Pancreas (tissue), 10 donors: Measurements from ENCODE around the gene AP3S1. TPM values are rescaled to one million over a fixed set of nuclear protein-coding genes. Genes with fewer than 3 reads are reported as not detected.
"Not testable (repeated sequence)": the region's sequence is repeated elsewhere in the genome, so short reads cannot be mapped to it uniquely, and the experiment has no call there.

ENCODE experiments used
- ATAC-seq, 4 donors: fragments of 200-7000 bp; cut with Tn5 transposase; one replicate each; pipeline versions ENCODE4 v1.8.0 to v1.9.1; 2020; ENCODE audit warnings: mild to moderate bottlenecking in 4 of 4, moderate library complexity in 4 of 4
- DNase-seq, 6 donors: peaks; one replicate each; pipeline ENCODE4 v3.0.0-alpha.2; 2020
- FAIRE-seq: peaks from 2 replicates; lab custom pipeline; 2012; peaks lifted over from hg19 to GRCh38; lab: Jason Lieb, UNC
- H3K27ac ChIP-seq, 4 donors: fragments of 200-600 bp; sonication (generic); 1 replicate in 3 of 4; 2 replicates in 1 of 4; pipeline versions ENCODE4 v1.5.0 to v1.8.0; 2020
- H3K27me3 ChIP-seq, 4 donors: fragments of 200-600 bp; one replicate each; pipeline ENCODE4 v1.8.0; 2021
- H3K36me3 ChIP-seq, 3 donors: fragments of 200-600 bp; sonication (generic) in 1 of 3; one replicate each; pipeline versions ENCODE4 v1.5.0 to v1.8.0; 2020 to 2021
- H3K4me1 ChIP-seq, 3 donors: fragments of 200-600 bp; one replicate each; pipeline ENCODE4 v1.8.0; 2021
- H3K4me3 ChIP-seq, 4 donors: fragments of 200-600 bp; sonication (generic) in 2 of 4; one replicate each; pipeline versions ENCODE4 v1.5.0 to v1.8.0; 2020 to 2021
- H3K9me3 ChIP-seq, 4 donors: fragments of 200-600 bp; one replicate each; pipeline ENCODE4 v1.8.0; 2021
- CTCF ChIP-seq, 4 donors: fragments of 200-600 bp; sonication (generic) in 3 of 4; IDR thresholded peaks; one replicate each; pipeline versions ENCODE4 v1.5.0 to v1.8.0; 2021; ENCODE audit warnings: antibody characterized with exemption in 4 of 4
- WGBS, 2 donors: extraction: QIAGEN DNeasy Blood & Tissue Kit; methylation state at CpG; one replicate each; pipeline ENCODE4 v1.1.7; 2013; 5-methylcytosine and 5-hydroxymethylcytosine counted together
- intact Hi-C, 3 donors: fragments of 100-400 bp; cut with DNase I; formaldehyde crosslinking; loops; one replicate each; pipeline versions ENCODE4 v1.11.1 to v1.14.2; 2022
- polyA plus RNA-seq, 2 donors: library from polyadenylated mRNA; stranded (reverse); fragments of 200-250 nt; gene quantifications; one replicate each; pipeline ENCODE4 v1.2.3, GENCODE V29; 2013
- total RNA-seq, 6 donors: library from RNA; stranded (reverse); fragmentation: NEBNext Ultra II Directional in 4 of 6; extraction: Animal tissue kit (Norgen Biotek cat#: 25700) in 4 of 6; gene quantifications; one replicate each; pipeline versions ENCODE4 v1.2.1 to v1.2.4, GENCODE V29; 2021 to 2023
- donor health status: healthy with polysubstance abuse.
- donor health status: DM: no; HTN: no; CAD: no; lungs with moderate emphysema.
- donor health status: DM: no; HTN: no; CAD: no.
- donor health status: control.
- donor health status: control.
- donor health status: Bipolar disorder and iron deficiency.
- donor health status: DM: yes; HTN: yes; CAD: no.
- donor health status: DM: no; HTN: no; CAD: no.
- donor health status: DM: no; HTN: no; CAD: no.
- donor health status: DM: yes; HTN: yes; CAD: no.

The AP3S1 gene
- total and polyA plus RNA-seq, 8 donors, result 26.0 to 58.4 (median 47.9) TPM

GRCh38 chr5:115869256-115869795, 27.6 kb downstream of the AP3S1 start:
- no peak overlapping the region for H3K4me3 ChIP-seq
- 83% methylated on average over 3 of the region's 3 CpGs for WGBS, 2 donors
- H3K27me3 ChIP-seq, result no peaks in the 10 kb centered on the region
- H3K4me1 ChIP-seq, result no peaks in the 10 kb centered on the region
- intact Hi-C loops, result no loop called here
- no peaks in the 10 kb centered on the region for H3K9me3 ChIP-seq
- DNase-seq (no peak), FAIRE-seq (no peak), ATAC-seq (no peak)
- no peak for TF ChIP-seq CTCF (IDR thresholded peaks at IDR 0.05)
- peaks cover 0 to 20% (median 6%) of the 10 kb centered on the region in 3 donors for H3K36me3 ChIP-seq
- H3K27ac ChIP-seq, result no peak overlapping the region

GRCh38 chr5:115872447-115872846, 30.7 kb downstream of the AP3S1 start:
- Histone ChIP-seq H3K36me3 (peaks cover 0 to 20% (median 6%) of the 10 kb centered on the region in 3 donors), H3K27me3 (no peaks in the 10 kb centered on the region), H3K27ac (no peak overlapping the region), H3K4me1 (no peaks in the 10 kb centered on the region), H3K4me3 (no peak overlapping the region), H3K9me3 (no peaks in the 10 kb centered on the region)
- intact Hi-C loops, result no loop called here
- DNase-seq, result no peak
- no peak for ATAC-seq
- FAIRE-seq, result no peak
- WGBS, 2 donors, result 93 to 97% methylated on average over 2 of the region's 2 CpGs
- no peak for TF ChIP-seq CTCF (IDR thresholded peaks at IDR 0.05)

- H3K27me3 ChIP-seq, result no peaks in the 10 kb centered on the region
- ATAC-seq, result peak in 1 of 4 donors; percentile 53
- no peaks in the 10 kb centered on the region for H3K9me3 ChIP-seq
- WGBS, 2 donors, result 89 to 91% methylated on average over 1 of the region's 1 CpG
- no peak for DNase-seq
- H3K27ac ChIP-seq, result no peak overlapping the region
- no peak for TF ChIP-seq CTCF (IDR thresholded peaks at IDR 0.05)
- intact Hi-C loops, result no loop called here
- peaks cover 0 to 20% (median 6%) of the 10 kb centered on the region in 3 donors for H3K36me3 ChIP-seq
- H3K4me1 ChIP-seq, result no peaks in the 10 kb centered on the region
- H3K4me3 ChIP-seq, result no peak overlapping the region
- FAIRE-seq, result no peak
Measured at GRCh38 chr5:115873392-115873791, 31.7 kb downstream of the AP3S1 start.

- no peaks in the 10 kb centered on the region for H3K27me3 ChIP-seq
- 86 to 89% methylated on average over 2 of the region's 2 CpGs for WGBS, 2 donors
- ATAC-seq, result no peak
- no peaks in the 10 kb centered on the region for H3K4me1 ChIP-seq
- no peak for DNase-seq
- no peak overlapping the region for H3K27ac ChIP-seq
- peaks cover 0 to 13% (median 6%) of the 10 kb centered on the region in 3 donors for H3K36me3 ChIP-seq
- intact Hi-C loops, result no loop called here
- no peaks in the 10 kb centered on the region for H3K9me3 ChIP-seq
- FAIRE-seq, result no peak
- no peak for TF ChIP-seq CTCF (IDR thresholded peaks at IDR 0.05)
- no peak overlapping the region for H3K4me3 ChIP-seq
Measured at GRCh38 chr5:115875447-115875846, 33.7 kb downstream of the AP3S1 start.

GRCh38 chr5:115877342-115877741, 35.6 kb downstream of the AP3S1 start:
- H3K36me3 ChIP-seq, DNase-seq, FAIRE-seq, H3K27ac ChIP-seq, H3K4me1 ChIP-seq, H3K4me3 ChIP-seq, H3K27me3 ChIP-seq, ATAC-seq, H3K9me3 ChIP-seq, intact Hi-C loops: not testable (repeated sequence)
- WGBS, 2 donors, result 97% methylated on average over 5 of the region's 5 CpGs

GRCh38 chr5:115882434-115882833, 40.7 kb downstream of the AP3S1 start:
- H3K4me1 ChIP-seq, H3K36me3 ChIP-seq, intact Hi-C loops, H3K27ac ChIP-seq, H3K27me3 ChIP-seq, FAIRE-seq, H3K9me3 ChIP-seq, H3K4me3 ChIP-seq, ATAC-seq: not testable (repeated sequence)
- peak in 1 of 6 donors; percentile 53 for DNase-seq
- 96 to 97% methylated on average over 8 of the region's 8 CpGs for WGBS, 2 donors
